Lower leg skin (tissue), 3 donors: ENCODE data around the gene UST.

Source experiments
- CTCF ChIP-seq, 3 donors: fragments of 450-650 bp; IDR thresholded peaks; one replicate each; pipeline ENCODE4 v1.5.1; 2016; ENCODE audit warnings: antibody characterized with exemption in 3 of 3, mild to moderate bottlenecking in 3 of 3, moderate library complexity in 2 of 3
- POLR2A ChIP-seq, 2 donors: fragments of 450-650 bp; IDR thresholded peaks; one replicate each; pipeline ENCODE4 v1.6.1; 2016 to 2017; ENCODE audit warnings: antibody characterized with exemption in 2 of 2, mild to moderate bottlenecking in 1 of 2, moderate library complexity in 1 of 2

DNA sequence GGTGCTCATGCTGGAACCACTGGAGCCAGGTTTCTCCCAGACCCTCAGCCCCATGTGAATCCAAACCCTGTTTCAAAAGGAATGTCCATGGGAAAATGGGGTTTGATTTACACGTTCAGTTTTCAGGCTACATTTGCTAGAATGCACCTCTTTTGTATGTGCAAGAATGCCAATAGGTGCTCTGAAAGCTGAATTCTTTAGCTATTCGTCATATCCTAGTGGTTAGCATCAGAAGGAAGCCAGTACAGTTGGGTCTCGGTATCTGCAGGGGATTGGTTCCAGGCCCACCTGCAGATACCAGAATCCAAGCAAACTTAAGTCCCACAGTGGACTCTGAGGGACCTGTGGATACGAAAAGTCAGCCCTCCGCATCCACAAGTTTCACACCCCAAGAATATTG, 93.4 kb downstream of the UST start:
- TF ChIP-seq CTCF (IDR thresholded peaks at IDR 0.05) (no peak), POLR2A (IDR thresholded peaks at IDR 0.05) (no peak)
